Erythroblast (primary cell): ENCODE data around the gene COX11.
A peak's percentile ranks its signal among the peaks of the same experiment; 100 is the strongest.

ENCODE experiments used
- DNase-seq, 2 experiments: peaks; one replicate each; lab custom pipeline; 2025; lab: John Stamatoyannopoulos, UW
- GATA1 ChIP-seq: IDR thresholded peaks from 2 replicates; pipeline ENCODE4 v1.6.1; 2011; ENCODE audit warnings: low read depth, mild to moderate bottlenecking, control low read depth, low read length, moderate library complexity
- POLR2A ChIP-seq: IDR thresholded peaks from 2 replicates; pipeline ENCODE4 v1.6.1; 2011; ENCODE audit warnings: mild to moderate bottlenecking, low read length

The COX11 gene

GRCh38 chr17:54976316-54976715 lies 7.9 kb upstream of the COX11 start:
- DNase-seq: peak in 1 of 2 experiments; percentile 46
- no peak for TF ChIP-seq GATA1
- TF ChIP-seq POLR2A: no peak

- peak; percentile 3 to 42 for DNase-seq
- TF ChIP-seq POLR2A (no peak), GATA1 (no peak)
Measured at GRCh38 chr17:54974759-54975158, 6.3 kb upstream of the COX11 start.

- DNase-seq: no peak
- TF ChIP-seq POLR2A (no peak), GATA1 (no peak)
Measured at GRCh38 chr17:54972406-54973138, 4.1 kb upstream of the COX11 start.

GRCh38 chr17:54971901-54972300 lies 3.4 kb upstream of the COX11 start:
- peak; percentile 3 to 7 for DNase-seq
- no peak for TF ChIP-seq GATA1
- TF ChIP-seq POLR2A: no peak

GRCh38 chr17:54971147-54971546 lies 2.7 kb upstream of the COX11 start:
- DNase-seq: peak in 1 of 2 experiments; percentile 20
- TF ChIP-seq GATA1 (no peak), POLR2A (no peak)

- DNase-seq: peak; percentile 28 to 36
- TF ChIP-seq POLR2A (no peak), GATA1 (no peak)
Measured at GRCh38 chr17:54969658-54970572, 1.5 kb upstream of the COX11 start.

GRCh38 chr17:54968988-54969332 lies 506 bp upstream of the COX11 start:
- DNase-seq: peak in 1 of 2 experiments; percentile 68

GRCh38 chr17:54967621-54968261 lies 713 bp downstream of the COX11 start:
- TF ChIP-seq GATA1: no peak
- no peak for TF ChIP-seq POLR2A
- peak; percentile 54 to 56 for DNase-seq

More at GRCh38 chr17:54968988-54969332, 506 bp upstream of the COX11 start:
- TF ChIP-seq POLR2A (no peak), GATA1 (no peak)

GRCh38 chr17:54956791-54957190 lies 11.7 kb downstream of the COX11 start:
- no peak for DNase-seq
- no peak for TF ChIP-seq POLR2A
- TF ChIP-seq GATA1: no peak

- no peak for DNase-seq
- TF ChIP-seq POLR2A (no peak), GATA1 (no peak)
Measured at GRCh38 chr17:54951286-54951685, 17.2 kb downstream of the COX11 start.

GRCh38 chr17:54950116-54950515 lies 18.3 kb downstream of the COX11 start:
- TF ChIP-seq POLR2A (no peak), GATA1 (no peak)
- no peak for DNase-seq

GRCh38 chr17:54948380-54948779 lies 20.1 kb downstream of the COX11 start:
- TF ChIP-seq POLR2A: no peak
- DNase-seq: no peak

- DNase-seq: no peak
- TF ChIP-seq POLR2A (no peak), GATA1 (no peak)
Measured at GRCh38 chr17:54947396-54947795, 21.1 kb downstream of the COX11 start.

- DNase-seq: no peak
- TF ChIP-seq GATA1 (no peak), POLR2A (no peak)
Measured at GRCh38 chr17:54945671-54946070, 22.8 kb downstream of the COX11 start.
